ENCODE measurements around the gene PFDN6.
"Not testable (repeated sequence)": the region's sequence is repeated elsewhere in the genome, so short reads cannot be mapped to it uniquely, and the experiment has no call there.

Gene PFDN6

GRCh38 chr6:33273129-33273923 is 16.1 kb upstream of the PFDN6 start:
- in situ Hi-C loops (cut with HindIII; ENCODE audit: low sequenced_read_pairs), result no loop called here

- in situ Hi-C loops (cut with HindIII; ENCODE audit: low sequenced_read_pairs), result no loop called here
Observed at GRCh38 chr6:33273924-33274902, 15.2 kb upstream of the PFDN6 start.

- in situ Hi-C loops (cut with HindIII; ENCODE audit: low sequenced_read_pairs), result not testable (repeated sequence)
Observed at GRCh38 chr6:33275795-33276580, 13.4 kb upstream of the PFDN6 start.

- in situ Hi-C loops (cut with HindIII; ENCODE audit: low sequenced_read_pairs), result no loop called here
Observed at GRCh38 chr6:33276581-33276863, 12.9 kb upstream of the PFDN6 start.

GRCh38 chr6:33276864-33277662 is 12.3 kb upstream of the PFDN6 start, which contains the start of gene B3GALT4:
Gene B3GALT4, plus strand, starts transcription at chr6:33277123. Its CDS starts 297 bp downstream, at chr6:33277420.
- in situ Hi-C loops (cut with HindIII; ENCODE audit: low sequenced_read_pairs), result no loop called here

GRCh38 chr6:33277663-33278391 is 11.6 kb upstream of the PFDN6 start:
- in situ Hi-C loops (cut with HindIII; ENCODE audit: low sequenced_read_pairs), result no loop called here

- in situ Hi-C loops (cut with HindIII; ENCODE audit: low sequenced_read_pairs), result no loop called here
Observed at GRCh38 chr6:33278392-33278741, 11.0 kb upstream of the PFDN6 start.

- in situ Hi-C loops (cut with HindIII; ENCODE audit: low sequenced_read_pairs), result no loop called here
Observed at GRCh38 chr6:33278810-33279209, 10.6 kb upstream of the PFDN6 start.

GRCh38 chr6:33279257-33279695 is 10.1 kb upstream of the PFDN6 start:
- in situ Hi-C loops (cut with HindIII; ENCODE audit: low sequenced_read_pairs), result no loop called here

- in situ Hi-C loops (cut with HindIII; ENCODE audit: low sequenced_read_pairs), result no loop called here
Observed at GRCh38 chr6:33279971-33280511, 9.4 kb upstream of the PFDN6 start.

- in situ Hi-C loops (cut with HindIII; ENCODE audit: low sequenced_read_pairs), result no loop called here
Observed at GRCh38 chr6:33280539-33280938, 8.9 kb upstream of the PFDN6 start.

- in situ Hi-C loops (cut with HindIII; ENCODE audit: low sequenced_read_pairs), result not testable (repeated sequence)
Observed at GRCh38 chr6:33285214-33285613, 4.2 kb upstream of the PFDN6 start.

- in situ Hi-C loops (cut with HindIII; ENCODE audit: low sequenced_read_pairs), result no loop called here
Observed at GRCh38 chr6:33286946-33287914, 2.2 kb upstream of the PFDN6 start.

GRCh38 chr6:33288141-33288920 is 1.1 kb upstream of the PFDN6 start:
- in situ Hi-C loops (cut with HindIII; ENCODE audit: low sequenced_read_pairs), result no loop called here

GRCh38 chr6:33289784-33290315 is 449 bp downstream of the PFDN6 start:
- in situ Hi-C loops (cut with HindIII; ENCODE audit: low sequenced_read_pairs), result no loop called here

GRCh38 chr6:33290459-33290858 is 1.1 kb downstream of the PFDN6 start:
- in situ Hi-C loops (cut with HindIII; ENCODE audit: low sequenced_read_pairs), result no loop called here

GRCh38 chr6:33292996-33293682 is 3.7 kb downstream of the PFDN6 start:
- in situ Hi-C loops (cut with HindIII; ENCODE audit: low sequenced_read_pairs), result no loop called here

All from endothelial cell of hepatic sinusoid (primary cell).